Activated CD4-positive, alpha-beta T cell treated with anti-CD3 and anti-CD28 coated beads for 48 hours (primary cell): Measurements from ENCODE around the gene PHPT1.
A peak's percentile ranks its signal among the peaks of the same experiment; 100 is the strongest.
"Not testable (repeated sequence)": the region's sequence is repeated elsewhere in the genome, so short reads cannot be mapped to it uniquely, and the experiment has no call there.

Experiments used
- DNase-seq: peaks from one replicate; pipeline ENCODE4 v3.0.0-alpha.2; 2020

PHPT1 gene

GRCh38 chr9:136837856-136838277 is 11.3 kb upstream of the PHPT1 start:
- DNase-seq = not testable (repeated sequence)

- DNase-seq = no peak
Observed at GRCh38 chr9:136838314-136839228, 10.6 kb upstream of the PHPT1 start.

GRCh38 chr9:136839229-136840139 is 9.7 kb upstream of the PHPT1 start:
- DNase-seq = no peak

DNA sequence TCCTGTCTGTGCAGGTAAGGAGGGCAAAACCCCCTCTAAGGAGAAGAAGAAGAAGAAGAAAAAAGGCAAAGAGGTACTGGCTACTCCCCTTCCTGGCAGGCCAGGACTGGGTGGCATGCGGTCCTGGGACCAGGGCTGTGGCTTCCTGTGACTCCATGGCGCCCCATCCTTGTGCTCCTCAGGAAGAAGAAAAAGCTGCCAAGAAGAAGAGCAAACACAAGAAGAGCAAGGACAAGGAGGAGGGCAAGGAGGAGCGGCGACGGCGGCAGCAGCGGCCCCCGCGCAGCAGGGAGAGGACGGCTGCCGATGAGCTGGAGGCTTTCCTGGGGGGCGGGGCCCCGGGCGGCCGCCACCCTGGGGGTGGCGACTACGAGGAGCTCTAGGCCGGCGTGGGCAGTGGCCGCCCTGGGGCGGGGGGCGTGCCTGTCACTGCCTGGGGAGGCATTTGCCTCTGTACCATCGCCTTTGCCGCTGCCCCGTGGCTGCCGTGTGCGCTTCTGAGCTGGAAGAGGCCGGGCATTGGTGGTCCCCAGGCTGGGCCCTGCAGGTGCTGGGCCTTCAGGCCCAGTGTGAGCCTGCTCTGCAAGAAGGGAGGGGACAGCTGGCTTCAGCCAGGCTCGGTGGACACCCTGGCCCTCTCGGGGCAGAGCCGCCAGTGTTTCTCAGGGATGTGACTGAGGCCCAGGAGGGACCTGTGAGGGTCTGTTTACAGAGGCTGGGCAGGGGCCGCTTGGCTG is 8.9 kb upstream of the PHPT1 start:
- DNase-seq = no peak

- no peak for DNase-seq
Observed at GRCh38 chr9:136840877-136841645, 8.1 kb upstream of the PHPT1 start.

- DNase-seq = not testable (repeated sequence)
Observed at GRCh38 chr9:136841646-136842379, 7.4 kb upstream of the PHPT1 start.

DNA sequence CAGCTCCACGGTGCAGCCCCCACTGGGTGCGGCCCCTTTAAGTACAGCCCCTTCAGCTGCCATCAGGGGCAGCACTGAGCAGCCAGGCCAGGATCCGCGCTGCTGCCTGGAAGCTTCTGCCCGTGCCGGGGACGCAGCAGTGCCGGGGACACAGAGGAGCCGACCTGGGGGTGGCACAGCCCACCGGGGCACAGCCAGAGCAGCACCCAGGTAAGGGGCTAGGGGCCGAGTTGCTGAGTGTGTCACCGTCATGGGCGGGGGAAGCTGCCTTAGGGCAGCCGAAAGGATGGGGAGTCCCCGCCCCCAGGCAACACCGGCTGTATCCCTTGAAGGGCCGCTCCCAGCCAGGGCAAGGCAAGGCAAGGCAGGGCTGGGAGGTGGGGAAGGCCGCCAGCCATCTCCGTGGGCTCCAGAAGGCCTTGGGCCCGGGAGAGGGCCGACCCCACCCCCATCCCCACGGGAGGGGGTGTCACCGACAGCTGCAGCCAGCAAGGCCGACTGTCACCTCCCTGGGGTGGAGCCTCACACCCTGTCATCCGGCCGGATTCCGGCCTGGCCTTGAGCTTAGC is 6.7 kb upstream of the PHPT1 start, which contains the start of gene AJM1:
TSS of gene AJM1 (plus strand) at position 99 of the 569 bp plus-strand sequence. CDS start 1,937 bp downstream, outside the sequence.
- peak; percentile 87 for DNase-seq

DNA sequence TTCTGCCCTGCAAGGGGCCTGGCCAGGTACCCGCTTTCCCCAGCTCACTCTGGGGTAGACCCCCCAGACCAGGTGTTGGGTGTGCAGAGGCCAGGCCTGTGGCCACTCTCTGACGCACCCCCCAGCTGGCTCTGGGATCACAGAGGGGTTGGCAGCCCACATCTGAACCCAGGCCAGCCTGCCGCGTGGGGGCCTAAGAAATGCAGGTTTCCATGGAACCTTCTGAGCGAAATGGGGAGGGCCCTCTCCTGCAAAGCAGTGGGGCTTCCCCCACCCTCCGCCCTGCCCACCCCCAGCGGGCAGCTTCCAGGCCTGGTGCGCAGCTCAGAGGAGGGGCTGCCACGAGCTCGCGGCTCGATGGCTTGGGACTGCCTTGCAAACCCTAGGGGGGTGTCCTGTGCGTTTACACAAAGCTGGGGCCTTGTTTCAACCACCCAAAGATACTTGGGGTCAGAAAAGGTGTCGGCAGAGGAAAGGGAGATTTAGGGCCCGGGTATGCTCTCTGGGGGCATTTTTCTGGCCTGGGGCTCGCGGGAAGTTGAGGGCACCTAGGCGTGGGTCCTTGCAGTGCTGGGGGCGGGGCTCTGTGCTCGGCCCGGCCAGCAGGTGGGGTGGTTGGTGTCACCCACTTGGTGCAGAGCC is 5.9 kb upstream of the PHPT1 start:
- not testable (repeated sequence) for DNase-seq

DNA sequence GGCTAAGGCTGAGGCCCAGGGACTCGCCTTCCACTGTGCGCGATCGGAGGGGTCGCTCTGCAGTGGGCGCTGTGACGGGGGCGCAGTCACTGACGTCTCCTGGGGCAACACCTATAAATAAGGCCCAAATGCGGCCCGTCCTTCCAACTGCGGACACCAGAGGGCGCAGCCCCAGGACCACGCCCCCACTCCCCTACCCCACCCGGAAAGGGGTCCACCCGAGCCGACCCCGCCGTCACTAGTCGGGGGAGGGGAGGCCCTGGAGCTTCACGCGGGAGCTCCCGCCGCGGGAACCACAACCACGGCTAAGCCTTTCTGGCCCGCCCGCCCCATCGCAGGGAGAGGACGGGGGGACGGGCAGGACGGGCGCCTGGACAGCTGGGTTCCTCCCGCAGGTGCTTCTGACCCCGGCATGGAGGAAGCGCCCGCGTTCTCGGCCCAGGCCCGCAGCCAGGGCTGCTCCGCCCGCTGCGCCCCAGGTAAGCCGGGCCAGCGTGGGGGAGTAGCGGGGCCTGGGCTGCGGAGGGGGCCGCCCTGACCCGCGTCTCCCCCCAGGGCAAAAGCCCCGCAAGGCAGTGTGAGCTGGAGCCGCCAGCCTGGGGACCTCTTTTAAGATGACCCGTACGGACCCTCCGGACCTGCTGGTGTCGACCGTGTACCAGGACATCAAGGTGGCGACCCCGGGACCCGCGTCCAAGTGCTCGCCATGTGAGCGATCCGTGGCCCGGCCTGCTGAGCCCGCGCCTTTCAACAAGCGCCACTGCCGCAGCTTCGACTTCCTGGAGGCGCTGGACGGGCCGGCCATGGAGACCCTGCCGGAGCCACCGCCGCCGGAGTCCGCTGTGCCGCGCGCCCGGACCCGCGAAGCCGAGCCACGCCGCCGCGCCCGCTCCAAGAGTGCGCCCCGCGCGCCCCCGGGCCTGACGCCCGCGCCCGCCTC is 5.1 kb upstream of the PHPT1 start:
- DNase-seq = peak; percentile 77

DNA sequence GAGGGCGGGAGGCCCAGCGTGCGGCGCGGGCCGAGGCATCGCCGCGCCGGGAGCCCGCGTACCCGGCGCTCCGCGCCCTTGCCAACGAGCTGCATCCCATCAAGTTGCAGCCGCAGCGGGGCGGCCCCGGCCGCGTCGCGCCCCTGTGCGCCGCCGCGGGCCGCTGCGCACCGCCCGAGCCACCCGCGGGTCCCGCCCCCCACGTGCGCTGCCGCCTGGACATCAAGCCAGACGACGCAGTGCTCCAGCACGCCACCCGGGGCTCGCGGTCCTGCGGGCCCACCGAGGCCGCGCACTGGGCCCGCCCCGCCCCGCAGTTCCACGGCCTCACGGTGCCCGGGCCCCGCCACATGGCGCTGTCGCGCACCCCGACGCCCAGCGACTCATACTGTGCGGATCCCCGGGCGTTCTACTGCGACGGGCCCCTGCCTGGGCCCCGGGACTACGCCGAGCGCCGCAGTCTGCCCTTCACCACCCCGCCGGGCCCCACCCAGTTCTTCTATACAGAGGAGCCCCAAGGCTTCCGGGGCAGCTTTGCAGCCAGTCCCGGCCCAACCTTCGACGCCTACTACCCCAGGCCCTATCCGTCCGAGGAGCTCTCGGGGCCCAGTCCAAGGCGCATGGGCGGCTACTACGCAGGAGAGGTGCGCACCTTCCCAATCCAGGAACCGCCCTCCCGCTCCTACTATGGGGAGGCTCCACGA is 4.3 kb upstream of the PHPT1 start:
- no peak for DNase-seq

DNA sequence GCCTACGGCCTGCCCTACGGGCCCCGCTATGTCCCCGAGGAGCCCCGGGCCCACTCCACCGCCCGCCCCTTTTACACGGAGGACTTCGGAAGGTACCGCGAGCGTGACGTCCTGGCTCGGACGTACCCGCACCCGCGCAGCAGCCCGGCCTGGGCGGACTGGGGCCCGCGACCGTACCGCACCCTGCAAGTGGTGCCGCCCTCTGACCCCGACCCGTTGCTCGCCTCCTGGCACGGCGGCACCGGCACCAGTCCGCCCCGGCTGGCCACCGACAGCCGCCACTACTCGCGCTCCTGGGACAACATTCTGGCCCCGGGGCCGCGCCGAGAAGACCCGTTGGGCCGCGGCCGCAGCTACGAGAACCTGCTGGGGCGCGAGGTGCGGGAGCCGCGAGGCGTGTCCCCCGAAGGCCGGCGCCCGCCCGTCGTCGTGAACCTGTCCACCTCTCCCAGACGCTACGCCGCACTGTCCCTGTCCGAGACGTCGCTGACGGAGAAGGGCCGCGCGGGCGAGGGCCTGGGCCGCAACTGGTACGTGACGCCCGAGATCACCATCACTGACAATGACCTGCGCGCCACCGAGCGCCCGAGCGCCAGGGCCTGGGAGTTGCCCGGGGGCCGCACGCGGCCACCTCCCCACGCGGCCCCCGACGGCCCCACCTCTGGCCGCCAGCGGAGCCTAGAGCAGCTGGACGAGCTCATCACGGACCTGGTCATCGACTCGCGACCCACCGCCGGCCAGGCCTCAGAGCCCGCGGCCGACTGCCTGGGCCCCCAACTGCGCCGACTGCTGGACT is 3.5 kb upstream of the PHPT1 start:
- no peak for DNase-seq

GRCh38 chr9:136846376-136847087 is 2.7 kb upstream of the PHPT1 start:
- DNase-seq = no peak

DNA sequence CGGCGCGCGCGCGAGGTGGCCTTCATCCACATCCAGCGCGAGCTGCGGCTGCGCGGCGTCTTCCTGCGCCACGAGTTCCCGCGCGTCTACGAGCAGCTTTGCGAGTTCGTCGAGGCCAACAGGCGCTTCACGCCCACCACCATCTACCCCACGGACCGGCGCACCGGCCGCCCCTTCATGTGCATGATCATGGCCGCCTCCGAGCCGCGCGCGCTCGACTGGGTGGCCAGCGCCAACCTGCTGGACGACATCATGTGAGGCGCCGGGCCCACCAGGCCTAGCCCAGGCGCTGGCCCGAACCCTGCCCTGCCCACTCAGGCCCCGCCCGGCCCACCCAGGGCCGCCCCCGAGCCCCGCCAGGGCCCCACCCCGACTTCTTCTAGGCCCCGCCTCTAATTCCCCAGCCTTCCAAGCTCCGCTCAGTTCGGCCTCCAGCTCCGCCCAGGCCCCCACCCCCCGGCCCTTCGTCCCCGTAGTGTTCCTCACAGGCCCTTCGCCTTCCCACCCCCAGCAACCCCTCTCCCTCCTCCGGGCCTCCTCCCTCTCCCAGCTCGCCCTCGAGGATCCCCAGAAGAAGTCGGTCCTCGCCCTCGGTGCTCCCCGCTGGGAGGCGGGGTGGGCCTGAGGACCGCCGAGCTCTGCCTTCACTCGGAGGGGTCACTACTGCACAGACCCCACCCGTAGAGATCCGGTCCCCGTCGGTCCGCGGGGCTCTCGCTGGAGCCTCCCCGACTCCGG is 2.0 kb upstream of the PHPT1 start:
- DNase-seq = peak; percentile 45

- peak; percentile 92 for DNase-seq
Observed at GRCh38 chr9:136847826-136848392, 1.3 kb upstream of the PHPT1 start.

DNA sequence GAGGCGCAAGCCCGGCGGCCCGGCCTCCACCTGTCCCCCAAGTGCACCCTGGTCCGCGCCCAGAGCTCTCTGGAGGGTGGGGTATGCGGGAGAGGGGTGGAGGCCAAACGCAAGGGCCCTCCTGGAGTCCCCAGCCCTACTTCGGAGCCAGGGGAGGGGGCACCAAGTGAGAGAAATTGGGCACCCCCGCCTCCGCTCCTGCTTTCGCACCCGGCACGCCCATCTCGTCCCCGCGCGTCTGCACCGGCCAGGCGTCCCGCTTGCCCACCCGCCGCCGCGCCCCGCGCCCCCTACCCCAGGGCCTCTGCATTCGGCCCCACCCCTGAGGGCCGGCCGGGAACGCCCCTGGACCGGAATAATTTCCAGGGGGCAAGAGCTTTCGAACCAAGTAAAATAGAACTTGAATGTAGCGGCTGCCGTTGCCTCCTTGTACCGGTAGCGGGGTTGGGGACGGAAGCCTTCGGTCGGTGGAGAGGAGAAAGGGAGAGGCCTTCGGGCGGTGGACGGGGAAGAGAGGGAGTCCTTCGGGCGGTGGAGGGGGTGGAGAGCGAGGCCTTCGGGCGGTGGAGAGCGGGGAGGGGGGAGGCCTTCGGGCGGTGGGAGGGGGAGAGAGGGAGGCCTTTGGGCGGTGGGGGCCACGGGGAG is 694 bp upstream of the PHPT1 start:
- DNase-seq = peak; percentile 65
